ENCODE data around the gene MANEA. TPM values are rescaled to one million over a fixed set of nuclear protein-coding genes. Genes with fewer than 3 reads are reported as not detected.
"Not testable (repeated sequence)": the region's sequence is repeated elsewhere in the genome, so short reads cannot be mapped to it uniquely, and the experiment has no call there.

MANEA gene, protein sequence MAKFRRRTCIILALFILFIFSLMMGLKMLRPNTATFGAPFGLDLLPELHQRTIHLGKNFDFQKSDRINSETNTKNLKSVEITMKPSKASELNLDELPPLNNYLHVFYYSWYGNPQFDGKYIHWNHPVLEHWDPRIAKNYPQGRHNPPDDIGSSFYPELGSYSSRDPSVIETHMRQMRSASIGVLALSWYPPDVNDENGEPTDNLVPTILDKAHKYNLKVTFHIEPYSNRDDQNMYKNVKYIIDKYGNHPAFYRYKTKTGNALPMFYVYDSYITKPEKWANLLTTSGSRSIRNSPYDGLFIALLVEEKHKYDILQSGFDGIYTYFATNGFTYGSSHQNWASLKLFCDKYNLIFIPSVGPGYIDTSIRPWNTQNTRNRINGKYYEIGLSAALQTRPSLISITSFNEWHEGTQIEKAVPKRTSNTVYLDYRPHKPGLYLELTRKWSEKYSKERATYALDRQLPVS
- total RNA-seq = 8.8 and 14.8 TPM in 2 replicates

DNA sequence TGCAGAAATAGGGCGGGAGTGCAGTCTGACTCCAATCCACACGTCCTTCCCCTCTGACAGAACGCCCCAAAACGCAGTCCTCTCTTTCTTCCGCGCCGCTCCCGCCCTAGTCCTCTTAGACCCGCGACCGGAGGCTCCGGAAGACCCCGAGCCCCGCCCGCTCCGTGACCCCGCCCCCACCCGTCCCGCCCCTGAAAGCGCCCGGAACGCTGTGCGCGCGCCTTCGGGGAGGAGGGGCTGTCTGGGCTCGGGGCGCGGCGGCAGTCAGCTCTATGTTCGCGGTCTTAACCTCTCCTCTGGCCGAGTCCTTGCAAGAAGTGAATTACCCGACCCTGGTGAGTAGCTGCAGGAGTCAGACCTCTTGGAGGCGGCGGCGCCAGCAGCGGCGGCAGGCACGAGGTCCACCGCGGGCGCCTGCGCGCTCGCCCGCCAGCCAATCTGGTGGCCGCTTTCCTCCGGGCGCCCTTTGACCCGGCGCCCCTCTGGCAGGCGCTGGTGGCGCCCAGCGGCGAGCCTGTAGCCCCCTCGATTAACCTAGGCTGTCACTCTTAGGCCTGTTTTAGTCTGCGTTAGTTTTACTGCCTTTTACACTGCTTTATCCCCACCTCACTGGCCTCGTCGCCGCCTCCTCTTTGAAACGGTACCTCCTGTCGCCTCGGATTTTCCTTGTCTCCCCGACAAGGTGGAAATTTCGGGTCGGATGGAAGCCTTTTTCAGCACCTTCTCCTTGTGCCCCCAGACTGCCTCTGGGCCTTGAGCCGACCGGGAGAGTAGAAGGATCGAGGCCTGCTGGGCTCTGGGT, at the start of gene MANEA:
Gene MANEA, plus strand, starts transcription at position 232 of the 802 bp plus-strand sequence. CDS start 8,905 bp downstream, outside the sequence.
- DNase-seq = peak; percentile 84

DNA sequence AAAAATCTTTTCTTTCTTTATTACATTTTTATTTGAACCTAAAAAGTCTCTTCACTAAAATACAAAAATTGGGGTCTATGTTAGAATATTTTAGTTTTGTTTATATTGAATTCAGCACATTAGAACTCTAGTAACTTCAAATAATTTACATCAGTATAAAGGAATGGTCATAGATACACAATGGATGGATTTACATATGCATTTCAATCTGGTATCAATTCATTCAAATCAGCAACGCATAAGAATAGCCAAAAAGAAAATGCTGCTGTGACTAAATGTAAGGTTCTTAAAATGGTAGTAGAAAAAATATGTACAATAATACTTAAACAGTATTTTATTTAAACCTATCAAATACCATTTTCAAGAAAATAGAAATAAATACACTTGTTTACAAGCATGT, 47.6 kb upstream of the MANEA start:
- DNase-seq = no peak

DNA sequence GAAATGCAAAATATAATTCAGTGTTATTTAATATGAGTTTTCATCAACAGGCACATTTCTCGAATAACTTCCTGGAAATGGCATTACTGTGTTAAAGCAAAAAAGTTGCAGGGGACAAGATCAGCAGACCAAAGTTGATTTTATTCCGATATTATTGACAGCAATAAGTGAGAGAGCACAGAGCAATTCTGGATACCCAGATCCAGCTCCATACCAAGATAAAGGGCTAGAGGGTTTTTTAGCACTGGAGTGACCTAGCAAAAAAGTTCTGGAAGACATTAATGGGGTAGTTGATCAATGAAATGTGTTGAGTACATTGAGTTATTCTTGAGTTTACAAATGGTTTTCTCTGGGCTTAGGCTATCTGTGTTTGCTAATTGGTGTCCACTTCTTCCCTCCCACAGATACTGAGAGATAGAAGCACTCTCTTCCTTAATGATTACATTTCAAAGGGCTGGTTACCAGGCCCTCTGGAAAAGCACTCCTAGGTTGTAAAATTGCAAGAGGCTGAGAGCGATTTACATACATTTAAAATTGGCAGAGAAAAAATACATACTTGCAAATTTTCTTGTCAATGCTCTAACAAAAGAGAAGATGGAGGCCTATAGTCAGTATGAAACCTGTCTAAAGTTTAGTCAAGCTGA, 47.0 kb upstream of the MANEA start:
- no peak for DNase-seq

DNA sequence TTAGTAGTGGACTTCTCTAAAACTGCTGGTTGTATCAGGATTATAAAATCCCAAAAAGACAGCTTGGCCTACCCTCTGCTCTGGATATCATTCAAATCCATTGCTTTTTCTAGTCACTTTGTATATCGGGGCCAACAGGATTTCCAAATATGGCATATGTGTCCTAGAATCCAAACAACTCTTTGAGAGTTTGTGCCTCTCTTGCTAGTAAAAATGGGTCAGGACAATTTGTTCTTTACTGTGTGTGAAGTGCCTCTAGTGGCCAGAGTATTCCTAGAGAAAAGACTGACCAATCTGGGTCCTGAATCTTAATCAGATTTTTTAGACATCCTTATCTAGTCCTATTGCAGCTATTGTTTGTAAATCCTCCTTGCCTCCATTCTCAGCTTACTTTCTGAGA, 33.5 kb upstream of the MANEA start:
- no peak for DNase-seq

DNA sequence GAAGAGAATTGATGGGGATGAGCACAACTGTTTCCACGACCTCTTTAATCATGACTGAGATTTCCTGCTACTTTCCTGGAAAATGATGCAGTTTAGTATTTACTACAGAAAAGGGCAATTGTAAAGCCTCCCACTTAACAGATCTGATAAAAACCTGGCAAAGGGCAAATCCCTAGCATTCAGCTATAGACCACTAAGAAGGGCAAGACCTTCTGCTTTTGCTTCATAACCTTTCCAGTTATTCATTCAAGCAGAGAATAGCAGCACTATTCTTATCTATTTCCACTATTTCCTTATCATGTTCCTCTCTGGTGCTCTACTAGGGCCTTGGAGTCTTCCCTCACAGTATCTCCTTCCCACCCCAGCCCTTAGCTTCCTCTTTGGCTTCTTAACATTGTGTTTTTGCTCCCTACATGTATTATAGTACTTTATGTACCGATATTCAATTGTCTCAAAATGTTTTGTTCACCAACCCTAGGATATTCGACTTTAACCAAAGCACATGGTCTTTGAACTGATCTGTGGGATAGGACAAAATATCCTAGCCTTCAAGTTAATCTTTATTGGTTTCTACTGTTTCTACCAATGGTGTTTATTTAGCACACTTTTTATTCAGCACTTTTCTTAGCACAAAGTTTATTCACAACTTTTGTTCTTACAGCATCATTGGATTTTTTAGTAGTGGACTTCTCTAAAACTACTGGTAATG, 32.7 kb upstream of the MANEA start:
- DNase-seq = no peak

DNA sequence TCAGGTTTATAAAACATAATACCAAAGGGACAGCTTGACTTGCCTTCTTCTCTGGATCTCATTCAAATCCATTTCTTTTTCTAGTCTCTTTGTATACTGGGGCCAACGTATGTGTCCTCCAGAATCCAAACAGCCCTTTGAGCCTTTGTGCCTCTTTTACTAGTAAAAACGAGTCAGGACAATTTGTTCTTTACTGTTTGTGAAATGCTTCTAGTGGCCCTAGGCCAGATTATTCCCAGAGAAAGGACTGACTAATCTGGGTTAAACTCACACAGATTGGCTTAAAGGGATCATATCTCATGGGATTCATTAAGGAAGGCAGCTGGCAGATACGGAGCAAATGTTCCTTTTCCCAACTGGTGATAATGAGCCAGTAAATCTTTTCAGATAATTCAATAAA, 32.1 kb upstream of the MANEA start:
- DNase-seq = no peak

DNA sequence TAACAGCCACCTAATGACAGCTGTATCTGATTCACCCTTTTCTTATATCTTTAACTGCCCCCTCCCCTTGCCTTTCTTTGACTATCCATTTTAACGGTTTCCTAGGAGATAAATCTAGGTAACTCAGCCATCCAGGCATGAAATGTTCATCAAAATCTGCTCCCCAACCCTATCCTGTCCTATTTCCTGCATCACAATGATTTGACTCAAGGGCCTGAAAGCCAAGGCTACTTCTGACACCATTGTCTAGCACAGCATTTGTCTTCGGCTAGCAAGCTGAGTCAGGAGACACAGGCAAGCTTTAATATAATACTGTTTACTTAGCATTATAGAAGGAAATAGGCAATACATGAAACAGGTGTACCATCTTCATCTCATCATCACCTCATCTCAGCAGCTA, 31.6 kb upstream of the MANEA start:
- no peak for DNase-seq

DNA sequence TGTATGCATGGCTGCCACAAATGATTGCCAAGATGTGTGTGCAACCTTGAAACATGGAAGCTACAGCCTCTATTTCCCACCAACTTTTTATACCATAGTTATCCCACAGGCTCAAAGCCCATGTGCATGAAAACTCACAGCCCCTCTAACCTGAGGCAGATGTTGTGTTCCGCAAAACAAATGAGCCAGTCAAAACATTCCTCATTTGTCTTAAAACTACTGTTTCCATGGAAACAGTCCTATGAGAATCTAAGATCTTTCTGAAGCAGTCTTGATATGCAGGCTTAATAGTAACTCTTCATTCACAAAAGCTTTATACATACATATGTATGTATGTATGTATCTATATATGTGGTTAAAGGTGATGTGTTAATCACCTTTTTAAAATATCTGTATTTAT, 31.2 kb upstream of the MANEA start:
- DNase-seq = no peak

DNA sequence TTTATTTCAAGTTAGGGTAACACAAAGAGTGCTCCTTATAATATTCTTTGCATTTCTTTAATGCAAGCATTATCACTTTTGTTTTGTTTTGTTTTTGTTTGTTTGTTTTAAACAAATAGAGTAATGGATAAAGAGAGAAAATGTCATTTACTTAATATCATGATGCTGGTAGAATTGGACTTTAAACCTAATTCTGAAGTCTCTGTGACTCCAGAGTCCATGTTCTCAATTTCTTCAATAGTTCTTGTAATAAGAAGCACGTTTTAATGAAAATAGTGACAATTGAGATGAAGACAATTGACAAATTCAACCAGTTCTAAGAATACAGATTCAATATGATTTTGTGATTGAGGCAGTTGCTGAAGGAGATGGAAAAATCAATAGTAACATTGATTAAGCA, 30.3 kb upstream of the MANEA start:
- DNase-seq = no peak

DNA sequence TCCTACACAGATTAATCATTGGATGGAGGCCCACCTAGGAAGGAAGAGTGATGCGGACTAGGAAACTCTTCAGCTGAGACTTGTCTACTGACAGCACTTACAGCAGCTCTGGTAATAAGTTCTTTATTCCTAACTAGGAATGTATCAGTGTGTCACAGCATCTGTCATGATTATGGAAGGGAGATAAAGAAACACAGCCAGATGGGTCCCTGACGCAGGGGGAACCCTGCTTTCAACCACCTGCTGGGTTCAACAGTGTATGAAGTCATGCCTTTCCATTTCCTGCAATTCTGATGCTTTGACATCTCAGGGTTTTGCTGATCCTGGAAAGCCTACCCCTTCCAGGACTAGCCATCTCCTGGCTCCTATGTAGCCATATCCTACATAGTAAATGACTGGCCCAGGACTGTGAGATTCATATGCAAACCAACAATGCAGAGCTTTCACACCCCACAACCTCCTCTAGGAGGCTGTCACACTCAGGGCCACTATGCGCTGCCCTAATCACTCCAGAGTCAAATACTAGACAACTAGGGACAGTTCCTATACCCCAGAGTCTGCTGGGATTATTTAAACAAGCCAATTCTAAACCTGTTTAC, 29.0 kb upstream of the MANEA start:
- no peak for DNase-seq

DNA sequence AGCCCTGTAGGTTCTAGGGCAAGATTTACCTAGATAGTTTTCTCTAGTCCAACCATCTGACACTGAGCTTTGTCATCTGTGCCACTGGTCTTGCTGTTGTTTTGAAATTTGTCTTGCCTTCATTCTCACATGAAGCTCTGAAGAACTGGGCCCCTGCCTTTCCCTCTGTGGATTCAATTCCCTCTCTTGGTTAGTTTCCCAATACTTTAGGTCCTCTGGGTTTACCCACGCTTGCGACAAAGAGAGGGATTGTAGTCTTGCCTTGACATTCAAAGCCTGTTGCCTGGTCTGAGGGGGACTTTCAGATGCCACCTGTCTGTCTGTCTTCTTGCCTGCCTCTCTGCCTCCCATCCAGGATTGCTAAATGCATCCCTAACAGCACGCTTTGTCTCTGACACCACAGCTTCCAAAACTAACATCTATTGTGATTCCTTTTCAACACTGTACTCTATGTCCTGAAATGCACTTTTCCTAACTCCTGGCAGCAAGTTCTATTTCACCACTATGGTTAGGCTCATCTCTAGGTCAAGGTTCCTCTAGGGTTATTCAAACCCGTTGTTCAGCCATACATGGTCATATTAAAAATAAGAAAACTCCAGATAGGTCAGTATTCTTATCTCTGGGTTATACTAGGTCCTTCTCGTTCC, 25.5 kb upstream of the MANEA start:
- no peak for DNase-seq

DNA sequence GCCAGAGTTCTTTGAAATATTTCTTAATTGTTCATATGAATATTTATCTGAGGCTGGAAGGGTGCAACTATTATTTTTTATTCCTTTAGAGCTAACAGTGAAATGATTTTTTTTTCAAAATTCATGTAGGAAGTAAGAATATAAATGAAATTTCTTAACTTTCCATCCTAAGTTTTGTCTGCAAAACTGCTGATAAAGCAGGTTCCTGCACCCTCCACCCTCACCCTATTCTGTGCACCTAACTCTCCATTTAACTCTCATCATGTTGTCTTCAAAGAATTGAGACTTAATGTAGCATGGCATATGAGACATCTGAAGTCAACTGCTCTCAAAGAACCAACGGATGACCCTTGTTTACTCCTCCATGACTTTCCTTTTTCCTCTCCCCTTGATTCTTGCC, 23.5 kb upstream of the MANEA start:
- no peak for DNase-seq

DNA sequence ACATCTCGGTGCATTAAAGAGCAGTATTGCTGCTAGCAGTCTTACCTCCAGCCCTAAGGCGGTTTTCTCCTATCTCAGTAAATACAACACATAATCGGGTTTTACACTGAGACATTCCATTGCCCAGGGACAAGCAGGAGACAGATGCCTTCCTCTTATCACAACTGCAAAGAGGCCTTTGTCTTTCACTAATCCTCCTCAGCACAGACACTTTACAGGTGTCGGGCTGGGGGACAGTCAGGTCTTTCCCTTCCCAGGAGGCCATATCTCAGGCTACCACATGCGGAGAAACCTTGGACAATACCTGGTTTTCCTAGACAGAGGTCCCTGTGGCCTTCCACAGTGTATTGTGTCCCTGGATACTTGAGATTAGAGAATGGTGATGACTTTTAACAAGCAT, 16.4 kb upstream of the MANEA start:
- not testable (repeated sequence) for DNase-seq

DNA sequence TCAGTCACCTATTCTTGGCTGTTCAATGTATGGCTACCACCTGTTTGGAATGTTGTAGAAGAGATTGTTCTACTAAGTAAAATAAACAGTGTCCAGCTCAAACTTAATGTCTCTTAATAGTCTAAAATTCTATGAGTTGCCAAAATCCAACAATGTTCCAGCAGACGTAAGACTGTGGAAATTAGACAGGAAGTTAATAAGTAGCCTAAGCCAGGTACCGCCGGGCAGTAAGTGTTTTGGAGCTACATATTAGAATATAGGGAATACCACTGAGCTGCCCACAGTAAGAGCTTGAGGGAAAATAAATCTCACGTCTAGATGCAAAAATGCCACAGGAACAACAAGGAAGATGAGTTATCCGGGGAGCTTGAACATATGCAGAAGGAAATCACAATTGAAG, 7.8 kb upstream of the MANEA start:
- no peak for DNase-seq

DNA sequence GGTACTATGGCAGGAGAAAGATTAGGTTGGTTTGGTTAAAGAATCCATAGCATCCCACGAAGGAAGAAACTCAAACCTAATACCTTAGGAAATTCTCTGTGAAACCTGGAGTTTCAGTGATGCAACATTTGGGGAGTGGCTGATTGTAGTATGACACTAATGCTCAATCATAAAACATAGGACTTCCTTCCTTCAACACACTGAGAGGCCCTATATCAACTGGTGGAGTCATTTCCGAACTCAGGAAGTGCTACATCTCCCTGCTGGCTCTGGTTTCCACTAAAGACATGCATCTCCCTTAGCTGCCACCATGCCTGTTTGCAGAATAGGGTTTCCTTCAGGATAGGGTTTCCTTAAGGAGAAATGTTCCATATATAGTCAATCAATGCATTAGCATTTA, 5.2 kb upstream of the MANEA start:
- DNase-seq = peak; percentile 29

DNA sequence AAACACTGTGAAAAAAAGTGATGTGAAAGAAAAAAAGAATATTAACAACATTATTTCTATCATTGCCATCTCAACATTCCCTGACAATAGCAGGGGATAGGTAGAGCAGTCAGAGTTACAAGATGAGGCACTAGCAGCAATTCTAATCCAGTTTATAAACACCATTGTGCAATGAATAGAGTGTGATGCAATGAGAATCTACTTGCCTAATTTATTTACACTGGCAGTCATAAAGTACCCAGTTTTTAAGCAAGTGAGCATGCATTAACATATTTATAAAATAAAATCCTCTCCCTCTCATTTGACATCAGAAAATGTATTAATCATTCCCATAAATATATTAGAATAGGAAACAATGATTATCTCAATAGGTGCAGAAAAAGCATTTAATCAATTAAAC, 2.5 kb upstream of the MANEA start:
- no peak for DNase-seq

DNA sequence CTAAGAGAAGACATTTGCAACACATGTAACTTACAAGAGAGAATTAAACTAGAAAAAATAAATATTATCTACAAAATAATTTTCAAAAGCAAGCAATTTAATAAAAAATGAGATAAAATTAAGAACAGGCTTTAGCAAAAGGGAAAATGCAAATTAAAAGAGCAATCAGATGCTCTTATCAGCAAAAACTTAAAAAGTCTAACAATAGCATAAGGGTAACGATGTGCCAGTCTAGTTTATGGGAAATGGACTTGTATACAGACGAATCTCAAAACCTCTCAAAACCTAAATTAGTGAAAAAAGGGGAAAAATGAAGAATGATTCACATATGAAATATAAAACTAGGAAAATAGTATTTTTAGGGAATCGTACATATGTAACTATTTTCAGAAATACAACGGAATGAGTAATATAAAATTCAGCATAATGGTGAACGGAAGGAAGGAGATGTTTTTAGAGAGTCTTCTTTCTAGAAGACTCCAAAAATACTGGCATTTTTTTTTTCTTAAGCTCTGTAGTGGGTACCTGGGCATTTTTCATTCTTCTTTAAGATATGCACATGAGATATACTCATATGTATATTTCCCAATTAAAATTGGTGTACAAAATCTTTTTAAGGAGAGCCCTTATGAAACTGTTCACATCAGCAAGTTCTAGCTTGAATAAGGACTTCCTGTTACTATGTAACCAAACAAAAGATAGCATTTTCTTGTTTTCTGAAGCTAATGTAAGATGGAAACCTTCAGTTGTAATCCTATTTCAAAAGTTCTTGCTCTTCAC, 927 bp upstream of the MANEA start:
- peak; percentile 33 for DNase-seq

DNA sequence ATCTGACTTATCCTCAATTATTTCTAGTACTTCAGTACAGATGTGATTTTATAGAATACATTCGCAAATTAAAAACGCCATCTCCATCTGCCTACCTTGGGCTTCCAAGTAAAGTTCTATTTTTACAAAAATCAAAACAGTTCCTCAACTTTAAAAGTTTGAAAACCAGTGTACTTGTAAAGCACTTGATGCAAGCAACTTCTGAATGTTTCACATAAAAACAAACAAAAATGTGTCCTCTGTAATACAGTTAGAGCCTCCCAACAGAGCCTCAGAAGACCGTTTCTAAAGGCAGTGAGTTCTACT, 384 bp upstream of the MANEA start:
- no peak for DNase-seq

DNA sequence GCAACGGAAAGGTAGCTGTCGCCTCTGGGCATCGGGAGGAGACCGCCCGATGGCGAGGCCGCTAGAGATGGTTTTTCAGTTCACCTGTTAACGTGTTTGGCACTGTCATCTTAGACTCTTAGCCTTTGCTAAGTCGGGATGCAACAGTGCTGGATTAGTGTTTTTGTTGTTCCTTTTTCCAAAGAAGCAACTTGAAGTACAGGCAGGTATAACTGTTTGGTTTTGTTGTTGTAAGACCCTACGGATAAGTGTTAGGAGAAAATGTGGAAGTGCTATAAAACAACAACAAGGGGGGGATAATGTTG, 723 bp downstream of the MANEA start:
- peak; percentile 38 for DNase-seq

DNA sequence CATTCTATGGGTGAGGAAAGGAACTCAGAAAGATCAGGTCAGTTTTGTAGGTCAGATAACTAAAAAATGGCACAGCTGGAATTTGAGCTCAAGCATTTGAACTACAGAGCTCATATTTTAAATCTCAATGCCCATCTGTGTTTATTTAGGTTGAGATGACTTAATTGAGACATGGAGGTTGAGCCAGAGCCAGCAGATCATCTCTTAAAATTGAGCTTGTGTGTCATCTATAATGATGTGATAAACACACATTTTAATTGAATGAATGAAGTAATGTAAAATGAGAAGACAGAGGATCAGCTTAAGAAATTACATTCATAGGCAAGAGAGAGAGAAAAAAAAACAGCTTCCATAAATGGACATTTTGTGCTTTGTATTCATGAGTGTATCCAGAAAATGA, 3.7 kb downstream of the MANEA start:
- DNase-seq = no peak

DNA sequence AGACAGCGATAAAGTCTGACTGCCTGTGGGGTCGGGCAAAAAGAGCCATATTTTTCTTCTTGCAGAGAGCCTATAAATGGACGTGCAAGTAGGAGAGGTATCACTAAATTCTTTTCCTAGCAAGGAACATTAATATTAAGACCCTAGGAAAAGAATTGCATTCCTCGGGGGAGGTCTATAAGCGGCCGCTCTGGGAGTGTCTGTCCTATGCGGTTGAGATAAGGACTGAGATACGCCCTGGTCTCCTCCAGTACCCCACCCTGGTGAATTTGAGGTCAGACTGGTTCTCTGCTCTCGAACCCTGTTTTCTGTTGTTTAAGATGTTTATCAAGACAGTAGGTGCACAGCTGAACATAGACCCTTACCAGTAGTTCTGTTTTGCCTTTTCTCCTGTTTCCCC, 6.9 kb downstream of the MANEA start:
- DNase-seq = not testable (repeated sequence)

Measured in dermis blood vessel endothelial cell (primary cell).